ENCODE measurements around the gene KCNAB1.
"Not testable (repeated sequence)": the region's sequence is repeated elsewhere in the genome, so short reads cannot be mapped to it uniquely, and the experiment has no call there.

The KCNAB1 gene

GRCh38 chr3:156120528-156121251 is at the start of gene KCNAB1:
Gene KCNAB1, plus strand, starts transcription at chr3:156120578.
- no peak for FAIRE-seq

- FAIRE-seq, result no peak
Measured at GRCh38 chr3:156071031-156071430, 49.3 kb upstream of the KCNAB1 start.

GRCh38 chr3:156072950-156073657 is 47.3 kb upstream of the KCNAB1 start:
- FAIRE-seq, result not testable (repeated sequence)

GRCh38 chr3:156090126-156090525 is 30.3 kb upstream of the KCNAB1 start:
- no peak for FAIRE-seq

- no peak for FAIRE-seq
Measured at GRCh38 chr3:156093964-156094363, 26.4 kb upstream of the KCNAB1 start.

- FAIRE-seq, result no peak
Measured at GRCh38 chr3:156094391-156094790, 26.0 kb upstream of the KCNAB1 start.

GRCh38 chr3:156095652-156096051 is 24.7 kb upstream of the KCNAB1 start:
- FAIRE-seq, result not testable (repeated sequence)

GRCh38 chr3:156098437-156099035 is 21.8 kb upstream of the KCNAB1 start:
- no peak for FAIRE-seq

GRCh38 chr3:156099348-156099747 is 21.0 kb upstream of the KCNAB1 start:
- not testable (repeated sequence) for FAIRE-seq

GRCh38 chr3:156099984-156100383 is 20.4 kb upstream of the KCNAB1 start:
- FAIRE-seq, result not testable (repeated sequence)

GRCh38 chr3:156102267-156102931 is 18.0 kb upstream of the KCNAB1 start:
- no peak for FAIRE-seq

GRCh38 chr3:156106721-156107373 is 13.5 kb upstream of the KCNAB1 start:
- FAIRE-seq, result no peak

- no peak for FAIRE-seq
Measured at GRCh38 chr3:156107504-156107903, 12.9 kb upstream of the KCNAB1 start.

- no peak for FAIRE-seq
Measured at GRCh38 chr3:156108616-156109015, 11.8 kb upstream of the KCNAB1 start.

- FAIRE-seq, result no peak
Measured at GRCh38 chr3:156109989-156110388, 10.4 kb upstream of the KCNAB1 start.

- no peak for FAIRE-seq
Measured at GRCh38 chr3:156126467-156126866, 6.1 kb downstream of the KCNAB1 start.

- no peak for FAIRE-seq
Measured at GRCh38 chr3:156131241-156131640, 10.9 kb downstream of the KCNAB1 start.

GRCh38 chr3:156131799-156132198 is 11.4 kb downstream of the KCNAB1 start:
- FAIRE-seq, result no peak

- FAIRE-seq, result no peak
Measured at GRCh38 chr3:156132313-156132712, 11.9 kb downstream of the KCNAB1 start.

- FAIRE-seq, result peak; percentile 96
Measured at GRCh38 chr3:156133076-156133475, 12.7 kb downstream of the KCNAB1 start.

- FAIRE-seq, result no peak
Measured at GRCh38 chr3:156135921-156136638, 15.7 kb downstream of the KCNAB1 start.

- not testable (repeated sequence) for FAIRE-seq
Measured at GRCh38 chr3:156137397-156137796, 17.0 kb downstream of the KCNAB1 start.
